Nucleus accumbens (tissue), 56 donors: ENCODE data around the gene EIF3F.
A peak's percentile ranks its signal among the peaks of the same experiment; 100 is the strongest.
"Not testable (repeated sequence)": the region's sequence is repeated elsewhere in the genome, so short reads cannot be mapped to it uniquely, and the experiment has no call there.

ENCODE experiments used
- DNase-seq, 56 donors: peaks; one replicate each; lab custom pipeline; 2025; lab: John Stamatoyannopoulos, UW

The EIF3F gene

GRCh38 chr11:7983832-7984590 is 3.1 kb upstream of the EIF3F start:
- DNase-seq, result no peak

DNA sequence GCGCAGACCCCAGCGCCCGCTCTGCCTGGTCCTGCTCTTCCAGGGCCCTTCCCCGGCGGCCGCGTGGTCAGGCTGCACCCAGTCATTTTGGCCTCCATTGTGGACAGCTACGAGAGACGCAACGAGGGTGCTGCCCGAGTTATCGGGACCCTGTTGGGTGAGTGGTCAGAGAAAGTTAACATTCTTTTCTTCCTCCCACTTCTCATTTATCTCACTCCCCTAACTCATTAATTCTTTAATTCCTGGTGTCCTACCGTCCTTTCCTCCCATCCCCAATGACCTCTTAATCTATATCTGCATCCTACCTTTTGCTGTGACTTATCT is 385 bp downstream of the EIF3F start:
- not testable (repeated sequence) for DNase-seq

DNA sequence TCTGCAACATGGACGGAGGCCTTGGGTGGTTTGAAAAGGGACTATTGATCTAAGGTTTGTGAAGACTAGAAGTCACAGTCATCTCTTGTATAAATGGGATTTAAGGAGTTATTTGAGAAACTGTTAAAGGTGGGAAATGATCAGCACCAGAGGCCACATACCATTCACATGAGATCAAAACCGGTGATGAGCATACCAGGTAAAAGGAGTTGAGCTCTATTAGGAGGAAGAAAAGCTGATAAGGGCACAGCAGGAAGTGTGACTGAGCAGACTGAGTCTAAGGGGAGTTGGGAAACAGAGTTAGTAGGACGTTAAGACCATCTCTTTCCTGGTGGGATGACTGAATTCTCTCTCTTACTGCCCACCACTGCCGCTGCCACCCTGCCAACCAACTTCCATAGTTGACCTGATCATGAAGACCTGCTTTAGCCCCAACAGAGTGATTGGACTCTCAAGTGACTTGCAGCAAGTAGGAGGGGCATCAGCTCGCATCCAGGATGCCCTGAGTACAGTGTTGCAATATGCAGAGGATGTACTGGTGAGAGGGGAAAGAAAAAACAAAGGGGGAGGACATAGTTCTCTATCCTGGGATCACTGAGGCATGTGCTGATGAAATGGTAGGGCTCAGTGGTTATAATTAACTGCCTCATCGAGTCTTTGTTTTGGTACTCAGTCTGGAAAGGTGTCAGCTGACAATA is 7.6 kb downstream of the EIF3F start:
- DNase-seq, result no peak

DNA sequence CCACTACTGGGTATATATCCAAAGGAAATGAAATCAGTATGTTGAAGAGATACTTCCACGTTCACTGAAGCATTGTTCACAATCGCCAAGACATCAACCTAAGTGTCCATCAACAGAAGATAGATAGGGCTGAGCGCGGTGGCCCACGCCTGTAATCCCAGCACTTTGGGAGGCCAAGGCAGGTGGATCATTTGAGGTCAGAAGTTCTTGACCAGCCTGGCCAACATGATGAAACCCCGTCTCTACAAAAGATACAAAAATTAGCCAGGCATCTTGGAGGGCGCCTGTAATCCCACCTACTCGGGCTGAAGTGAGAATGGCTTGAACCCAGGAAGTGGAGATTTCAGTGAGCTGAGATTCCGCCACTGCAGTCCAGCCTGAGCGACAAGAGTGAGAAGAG is 12.7 kb downstream of the EIF3F start:
- DNase-seq, result no peak

GRCh38 chr11:8000390-8000789 is 13.3 kb downstream of the EIF3F start:
- no peak for DNase-seq

- DNase-seq, result no peak
These were observed 15.5 kb downstream of the EIF3F start for GRCh38 chr11:8002676-8003075.

- DNase-seq, result no peak
These were observed 16.1 kb downstream of the EIF3F start for GRCh38 chr11:8003187-8003586.

GRCh38 chr11:8004008-8004407 is 16.9 kb downstream of the EIF3F start:
- DNase-seq, result no peak

DNA sequence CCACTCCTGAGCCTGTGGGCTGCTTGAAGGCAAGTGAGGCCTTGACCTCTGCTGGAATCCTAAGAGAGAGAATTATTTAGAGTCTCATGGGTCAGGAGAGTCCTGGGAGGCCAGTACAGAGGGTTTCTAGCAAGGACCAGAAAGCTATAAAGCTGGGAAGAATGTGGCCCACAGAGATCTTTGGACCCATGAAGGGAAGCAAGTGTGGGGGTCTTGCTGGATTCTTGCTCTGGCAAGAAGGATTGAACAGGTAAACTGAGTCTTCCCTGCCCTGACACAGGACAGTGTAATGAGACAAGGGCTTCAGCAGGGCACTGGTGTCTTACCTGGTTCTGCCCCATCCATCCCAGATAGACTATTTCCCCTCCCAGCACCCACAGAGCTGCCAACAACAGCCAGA is 18.4 kb downstream of the EIF3F start:
- no peak for DNase-seq

DNA sequence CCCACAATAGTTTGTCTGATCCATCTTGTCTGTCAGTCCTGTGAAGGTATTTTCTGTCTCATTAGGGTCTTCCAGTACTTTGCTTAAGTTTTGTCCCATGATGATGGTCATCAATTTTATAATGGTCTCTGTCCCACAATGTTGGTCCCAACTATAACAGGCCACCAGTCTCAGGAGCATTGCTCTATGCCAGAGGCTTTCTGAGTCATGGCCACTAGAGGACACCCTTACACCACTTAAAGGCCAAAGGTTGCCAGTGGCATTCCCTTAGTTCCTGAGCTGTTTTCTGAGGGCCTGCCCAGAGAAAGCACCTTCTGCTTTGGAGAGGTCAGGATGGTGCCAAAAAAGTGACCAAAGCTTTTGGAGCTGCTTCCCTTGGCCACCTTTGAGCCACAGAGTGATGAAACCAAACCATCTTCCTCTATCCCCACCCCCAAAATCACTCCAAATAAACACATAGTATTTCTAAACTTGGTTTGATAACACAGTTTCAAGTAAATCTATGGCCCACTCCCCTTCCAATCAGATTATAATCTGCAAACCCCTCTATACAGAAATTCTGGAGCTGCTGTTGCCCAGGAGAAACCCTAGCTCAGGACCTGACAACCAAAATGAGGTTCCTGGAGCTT is 19.3 kb downstream of the EIF3F start:
- peak in 39 of 56 donors; percentile 4 to 73 (median 37) for DNase-seq

GRCh38 chr11:8008212-8008611 is 21.1 kb downstream of the EIF3F start:
- no peak for DNase-seq

- no peak for DNase-seq
These were observed 22.7 kb downstream of the EIF3F start for GRCh38 chr11:8009856-8010255.

DNA sequence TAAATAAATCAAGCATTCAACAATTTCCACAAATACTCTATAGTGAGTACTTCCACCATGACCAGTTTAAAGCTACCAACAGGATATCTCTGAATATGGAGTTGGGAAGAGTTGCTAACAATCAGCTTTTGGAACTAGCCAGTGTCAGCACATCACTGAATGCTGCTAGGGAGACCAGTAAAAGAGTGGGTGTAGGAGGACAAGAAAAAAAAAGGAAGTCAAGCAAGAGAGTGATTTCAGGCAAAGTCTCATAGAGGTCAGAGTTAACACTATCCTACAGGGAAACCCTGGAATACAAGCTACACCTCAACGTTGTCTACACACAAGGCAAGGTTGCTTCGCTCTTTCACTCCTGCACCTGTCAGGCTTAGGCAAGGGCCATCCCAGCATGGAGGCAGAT is 24.2 kb downstream of the EIF3F start:
- DNase-seq, result no peak

GRCh38 chr11:8011981-8012444 is 24.9 kb downstream of the EIF3F start:
- peak in 10 of 56 donors; percentile 9 to 24 (median 13) for DNase-seq

- no peak for DNase-seq
These were observed 26.7 kb downstream of the EIF3F start for GRCh38 chr11:8013833-8014232.

GRCh38 chr11:8015753-8016239 is 28.7 kb downstream of the EIF3F start:
- DNase-seq, result no peak

DNA sequence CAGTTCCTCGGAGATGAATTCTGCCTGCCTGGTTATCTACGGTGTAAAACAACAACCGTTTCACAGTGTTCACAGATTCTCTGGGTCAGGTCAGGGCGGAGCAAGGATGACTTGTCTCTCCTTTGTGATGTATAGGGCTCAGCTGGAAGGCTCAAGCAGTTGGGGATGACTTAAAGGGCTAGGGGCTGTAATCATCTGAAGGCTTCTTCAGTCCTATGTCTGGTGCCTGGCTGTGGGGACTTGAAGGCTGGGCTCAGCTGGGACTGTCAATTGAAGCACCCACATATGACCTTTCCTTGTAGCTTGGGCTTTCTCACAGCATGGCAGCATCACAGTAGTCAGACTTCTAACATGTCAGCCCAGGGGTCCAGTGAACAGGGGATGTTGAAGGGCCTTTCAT is 29.3 kb downstream of the EIF3F start:
- DNase-seq, result no peak

- DNase-seq, result no peak
These were observed 29.9 kb downstream of the EIF3F start for GRCh38 chr11:8017071-8017470.

- no peak for DNase-seq
These were observed 30.9 kb downstream of the EIF3F start for GRCh38 chr11:8017894-8018483.

DNA sequence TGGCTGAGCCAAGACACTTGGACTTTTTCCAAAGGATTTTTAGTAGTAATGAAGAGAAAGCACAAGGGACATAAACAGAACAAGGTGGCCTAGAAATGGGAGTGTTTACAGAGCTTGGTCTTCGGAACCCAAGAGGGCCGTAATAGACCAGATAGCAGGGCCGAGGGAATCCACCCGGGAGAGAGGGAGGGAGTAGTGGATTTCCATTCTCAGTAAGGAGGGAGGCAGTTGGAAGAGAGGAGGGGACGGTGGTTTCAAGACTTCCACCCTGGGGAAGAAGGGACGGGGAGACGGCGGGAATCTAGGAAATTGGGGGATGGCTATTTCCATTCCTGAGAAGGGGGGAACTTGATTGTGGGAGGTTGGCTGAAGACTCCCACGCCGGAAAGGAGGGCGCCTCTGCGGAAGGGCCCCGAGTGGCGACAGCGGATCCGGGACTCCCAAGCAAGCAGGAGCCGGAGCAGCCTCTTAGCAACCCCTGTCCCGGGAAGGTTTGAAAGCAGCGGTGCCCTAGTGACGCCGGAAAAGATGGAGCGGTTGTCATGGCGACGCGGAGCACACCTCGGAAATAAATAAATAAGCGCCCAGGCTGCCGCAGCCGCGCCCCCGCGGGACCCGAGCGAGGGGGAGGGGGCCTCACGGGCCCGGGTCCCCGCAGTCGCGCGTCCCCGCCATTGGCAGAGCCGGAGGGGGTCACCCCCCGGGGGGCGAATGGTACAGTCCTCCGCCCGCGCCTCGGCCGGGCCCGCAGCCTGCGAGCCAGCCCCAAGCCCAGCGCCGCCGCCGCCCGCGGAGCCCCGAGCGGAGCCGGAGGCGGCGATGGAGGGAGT is 31.6 kb downstream of the EIF3F start:
- peak in 50 of 56 donors; percentile 17 to 85 (median 57) for DNase-seq
